ENCODE data around the gene EPN1.
"Not testable (repeated sequence)": the region's sequence is repeated elsewhere in the genome, so short reads cannot be mapped to it uniquely, and the experiment has no call there.

EPN1 gene

GRCh38 chr19:55716531-55716930 lies 41.5 kb downstream of the EPN1 start:
- no peak for TF ChIP-seq CTCF (IDR thresholded peaks at IDR 0.05; ENCODE audit: extremely low read depth, insufficient read depth, missing control alignments)

GRCh38 chr19:55717251-55717650 lies 42.2 kb downstream of the EPN1 start:
- no peak for TF ChIP-seq CTCF (IDR thresholded peaks at IDR 0.05; ENCODE audit: extremely low read depth, insufficient read depth, missing control alignments)
- in situ Hi-C loops (cut with MboI; ENCODE audit: low pct_unique_long_range_greater_than_20kb, low sequenced_read_pairs, unreplicated experiment): no loop called here
- no peak for DNase-seq (ENCODE audit: low spot score)

More at GRCh38 chr19:55716531-55716930, 41.5 kb downstream of the EPN1 start:
- DNase-seq (ENCODE audit: low spot score): no peak
- in situ Hi-C loops (cut with MboI; ENCODE audit: low pct_unique_long_range_greater_than_20kb, low sequenced_read_pairs, unreplicated experiment): no loop called here

GRCh38 chr19:55717879-55718711 lies 43.1 kb downstream of the EPN1 start:
- in situ Hi-C loops (cut with MboI; ENCODE audit: low pct_unique_long_range_greater_than_20kb, low sequenced_read_pairs, unreplicated experiment): not testable (repeated sequence)

GRCh38 chr19:55720214-55720746 lies 45.3 kb downstream of the EPN1 start:
- DNase-seq (ENCODE audit: low spot score): no peak
- in situ Hi-C loops (cut with MboI; ENCODE audit: low pct_unique_long_range_greater_than_20kb, low sequenced_read_pairs, unreplicated experiment): no loop called here
- no peak for TF ChIP-seq CTCF (IDR thresholded peaks at IDR 0.05; ENCODE audit: extremely low read depth, insufficient read depth, missing control alignments)

More at GRCh38 chr19:55717879-55718711, 43.1 kb downstream of the EPN1 start:
- not testable (repeated sequence) for DNase-seq (ENCODE audit: low spot score)

GRCh38 chr19:55720801-55721200 lies 45.8 kb downstream of the EPN1 start:
- DNase-seq (ENCODE audit: low spot score): no peak
- no peak for TF ChIP-seq CTCF (IDR thresholded peaks at IDR 0.05; ENCODE audit: extremely low read depth, insufficient read depth, missing control alignments)
- in situ Hi-C loops (cut with MboI; ENCODE audit: low pct_unique_long_range_greater_than_20kb, low sequenced_read_pairs, unreplicated experiment): no loop called here

GRCh38 chr19:55723491-55723890 lies 48.5 kb downstream of the EPN1 start:
- TF ChIP-seq CTCF (IDR thresholded peaks at IDR 0.05; ENCODE audit: extremely low read depth, insufficient read depth, missing control alignments): no peak
- in situ Hi-C loops (cut with MboI; ENCODE audit: low pct_unique_long_range_greater_than_20kb, low sequenced_read_pairs, unreplicated experiment): no loop called here
- no peak for DNase-seq (ENCODE audit: low spot score)

GRCh38 chr19:55730378-55730777 lies 55.4 kb downstream of the EPN1 start:
- DNase-seq (ENCODE audit: low spot score); in situ Hi-C loops (cut with MboI; ENCODE audit: low pct_unique_long_range_greater_than_20kb, low sequenced_read_pairs, unreplicated experiment): not testable (repeated sequence)

Measured in GM13977 (cell line).